DMS53 treated with DMSO at 0.1 percent for 48 hours (cell line): ENCODE measurements around the gene GNPDA2.
A peak's percentile ranks its signal among the peaks of the same experiment; 100 is the strongest.

Experiments used
- DNase-seq: peaks from one replicate; lab custom pipeline; 2025; ENCODE audit not compliant: unreplicated experiment; lab: John Stamatoyannopoulos, UW

The GNPDA2 gene

DNA sequence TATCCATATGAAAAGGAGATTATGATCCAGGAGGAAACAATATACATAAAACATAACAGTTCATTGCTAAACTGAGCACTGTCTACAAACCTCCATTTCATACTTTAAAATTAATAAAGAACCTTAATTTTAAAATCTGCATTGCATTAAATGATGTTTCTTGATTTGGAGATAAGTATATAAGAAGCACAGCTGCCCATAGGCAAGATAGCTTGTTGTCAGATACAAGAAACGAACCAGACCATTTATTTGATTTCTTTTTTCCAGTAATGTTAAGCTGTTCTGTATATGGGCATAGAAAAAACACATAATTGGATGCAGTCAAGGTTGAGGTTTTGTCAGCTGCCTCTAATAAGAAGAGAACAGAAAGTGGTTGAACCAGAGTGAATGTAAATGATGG, 41.7 kb downstream of the GNPDA2 start:
- no peak for DNase-seq

DNA sequence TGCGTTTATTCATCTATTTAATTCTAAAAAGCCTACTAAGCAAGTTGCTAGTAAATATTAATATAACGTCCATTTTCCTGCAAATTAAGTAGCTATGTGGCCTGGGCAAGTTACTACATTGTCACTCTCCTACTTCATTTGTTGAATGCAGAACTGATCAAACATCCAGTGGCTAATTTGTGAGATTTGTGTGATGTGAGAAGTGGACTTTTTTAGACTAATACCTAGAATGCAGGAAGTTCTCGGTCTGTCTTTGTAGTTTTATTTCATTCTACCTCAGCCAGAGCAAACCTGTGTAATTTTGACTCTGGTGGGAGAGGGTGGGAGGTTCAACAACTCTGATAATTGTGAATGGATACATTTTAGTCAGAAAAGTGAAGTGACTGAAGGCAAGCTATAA, 47.3 kb downstream of the GNPDA2 start:
- DNase-seq, result no peak

DNA sequence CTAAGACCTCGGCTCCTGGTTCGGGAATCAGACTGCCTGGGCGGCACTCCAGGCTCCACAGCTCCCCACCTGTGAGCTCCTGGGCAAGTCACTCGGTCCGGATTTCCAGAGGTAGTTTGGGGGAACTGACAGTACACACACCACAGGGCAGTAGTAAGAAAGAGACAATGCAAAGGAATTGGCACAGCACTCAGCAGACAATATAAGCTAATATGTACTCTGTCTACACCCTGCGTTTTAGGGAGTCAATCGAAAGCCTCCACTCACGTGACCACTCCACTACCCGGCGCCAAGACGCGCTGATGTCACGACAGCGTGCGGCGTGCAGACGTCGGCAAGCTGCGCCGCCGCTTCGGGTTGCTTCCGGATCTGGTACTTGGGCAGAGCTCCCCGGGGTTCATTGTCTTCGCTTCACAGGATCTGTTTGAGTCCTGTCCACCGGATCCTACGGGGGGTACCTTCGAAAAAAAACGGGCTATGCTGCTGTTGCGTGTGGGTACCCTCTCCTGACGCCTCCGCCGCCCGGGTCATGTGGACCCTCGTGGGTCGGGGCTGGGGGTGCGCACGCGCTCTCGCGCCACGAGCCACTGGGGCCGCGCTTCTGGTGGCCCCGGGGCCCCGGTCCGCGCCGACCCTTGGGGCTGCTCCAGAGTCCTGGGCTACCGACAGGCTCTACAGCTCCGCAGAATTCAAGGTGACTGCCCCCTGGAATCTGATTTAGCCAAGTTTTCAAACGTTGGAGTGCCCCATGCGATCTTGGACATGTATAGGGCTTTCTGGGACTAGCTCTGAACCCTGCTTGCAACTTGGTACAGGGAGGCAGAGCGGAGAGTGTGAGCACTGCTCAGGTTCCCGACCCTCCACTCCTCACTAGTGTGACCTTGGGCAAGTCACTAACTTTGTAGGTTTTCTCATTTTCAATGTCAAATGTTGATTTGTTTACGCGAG, 48.0 kb downstream of the GNPDA2 start, which contains the start of gene GUF1:
Gene GUF1 (plus strand): TSS at position 327 of the 948 bp plus-strand sequence. CDS start 203 bp downstream, at position 530.
- DNase-seq, result peak; percentile 90

GRCh38 chr4:44675366-44675765, 51.0 kb downstream of the GNPDA2 start:
- no peak for DNase-seq

- no peak for DNase-seq
These were observed 51.9 kb downstream of the GNPDA2 start for GRCh38 chr4:44674471-44674870.

DNA sequence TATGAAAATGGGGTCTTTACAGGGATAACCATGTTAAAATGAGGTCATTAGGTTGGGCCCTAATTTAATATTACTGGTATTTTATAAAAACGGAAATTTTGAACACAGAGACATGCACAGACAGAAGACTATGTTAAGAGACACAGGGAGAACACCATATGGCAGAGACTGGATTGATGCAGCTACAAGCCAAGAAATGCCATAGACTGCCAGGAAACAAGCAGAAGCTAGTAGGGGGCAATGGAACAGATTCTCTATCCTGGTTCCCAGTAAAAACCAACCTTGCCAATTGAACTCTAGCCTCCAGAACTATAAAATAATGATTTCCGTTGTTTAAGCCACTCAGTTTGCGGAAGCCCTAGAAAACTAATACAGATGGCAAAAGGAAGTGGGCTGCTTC, 54.7 kb downstream of the GNPDA2 start:
- no peak for DNase-seq

- DNase-seq, result no peak
These were observed 55.7 kb downstream of the GNPDA2 start for GRCh38 chr4:44670506-44671199.

- DNase-seq, result no peak
These were observed 57.8 kb downstream of the GNPDA2 start for GRCh38 chr4:44668526-44668925.

DNA sequence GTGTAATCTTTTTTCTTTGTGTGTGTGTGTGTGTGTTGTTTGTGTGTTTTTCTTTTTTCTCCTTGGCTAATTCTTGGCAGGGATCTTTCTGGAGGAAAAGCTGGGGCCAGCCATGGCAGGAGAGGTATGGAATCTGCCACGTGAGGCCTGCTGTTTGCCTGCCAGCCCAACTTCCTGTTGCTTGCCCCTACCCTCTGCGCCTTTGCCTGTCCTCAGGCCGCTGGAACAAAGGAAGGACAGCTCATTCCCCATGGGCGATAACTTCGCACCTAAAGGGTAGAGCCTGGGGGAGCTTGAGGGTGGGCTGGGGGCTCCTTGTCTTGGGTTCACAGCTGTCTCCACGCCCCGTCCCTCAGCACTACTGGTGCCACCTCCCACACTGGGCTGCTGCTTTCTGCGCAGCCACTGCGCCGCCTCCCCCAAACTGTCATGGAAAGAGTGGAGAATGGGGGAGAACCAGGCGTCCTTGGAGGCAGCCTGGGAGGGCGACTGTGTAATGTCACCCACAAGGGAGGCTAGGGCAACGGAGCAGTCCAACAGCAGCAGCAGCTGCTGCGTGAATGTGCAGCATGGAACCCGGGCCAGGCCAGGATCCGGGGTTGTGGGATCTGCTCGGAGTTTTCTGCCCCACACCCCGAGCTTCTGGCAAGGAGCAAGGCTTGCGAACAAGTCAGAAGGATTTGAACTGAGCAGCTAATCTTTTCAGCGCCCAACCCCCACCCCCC, 62.7 kb downstream of the GNPDA2 start:
- DNase-seq, result no peak

- DNase-seq, result no peak
These were observed 63.7 kb downstream of the GNPDA2 start for GRCh38 chr4:44662623-44663005.

DNA sequence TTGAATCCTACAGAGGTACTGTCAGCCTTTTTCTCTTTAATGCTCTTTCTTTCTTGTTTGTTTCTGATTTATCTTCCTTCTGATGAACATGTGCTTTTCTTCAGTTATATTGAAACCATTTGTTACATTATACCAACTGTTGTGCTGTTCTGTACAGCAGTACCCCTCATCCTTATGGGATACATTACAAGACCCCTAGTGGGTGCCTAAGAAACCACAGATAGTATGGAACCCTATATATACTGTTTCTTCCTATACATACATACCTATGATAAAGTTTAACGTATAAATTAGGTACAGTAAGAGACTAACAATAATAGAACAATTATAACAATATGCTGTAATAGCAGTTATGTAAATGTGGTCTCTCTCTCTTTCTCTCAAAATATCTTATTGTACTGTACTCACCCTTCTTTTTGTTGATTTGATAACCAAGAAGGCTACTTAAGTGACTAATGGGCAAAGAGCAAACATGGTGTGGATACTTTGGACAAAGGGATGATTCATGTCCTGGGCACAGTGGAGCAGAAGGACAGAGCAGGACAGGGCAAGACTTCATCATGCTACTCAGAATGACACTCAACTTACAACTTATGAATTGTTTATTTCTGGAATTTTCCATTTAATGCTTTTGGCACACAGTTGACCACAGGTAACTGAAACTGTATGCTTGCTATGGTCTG, 64.3 kb downstream of the GNPDA2 start:
- peak; percentile 62 for DNase-seq

DNA sequence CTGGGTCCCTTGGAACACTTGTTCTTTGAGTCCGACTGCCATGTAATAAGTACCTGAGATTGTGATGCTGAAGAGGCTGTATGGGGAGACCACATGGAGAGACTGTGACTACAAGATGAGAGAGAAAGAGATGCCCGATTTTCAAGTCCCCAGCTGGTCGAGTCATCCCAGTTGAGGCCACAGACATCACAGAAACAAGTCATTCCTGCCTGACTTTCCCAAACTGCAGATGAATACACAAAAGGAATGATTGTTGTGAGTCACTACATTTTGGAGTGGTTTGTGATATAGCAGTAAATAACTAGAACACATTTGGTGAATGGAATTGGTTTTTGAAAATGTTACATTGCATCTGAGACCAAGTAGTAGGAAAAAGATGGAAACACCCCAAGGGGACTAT, 66.0 kb downstream of the GNPDA2 start:
- DNase-seq, result no peak

GRCh38 chr4:44652002-44652401, 74.4 kb downstream of the GNPDA2 start:
- DNase-seq, result no peak
